HEK293 (cell line): ENCODE measurements around the gene STPG3.

Experiments used
- CTCF ChIA-PET: fragments of 350-600 bp; formaldehyde crosslinking; extraction: SDS; loops from one replicate; lab custom pipeline; 2021; ENCODE audit warnings: antibody characterized with exemption; lab: Yijun Ruan, JAX
- POLR2A ChIA-PET: fragments of 300-600 bp; formaldehyde crosslinking; extraction: SDS; loops from one replicate; lab custom pipeline; 2020; ENCODE audit warnings: antibody characterized with exemption, inconsistent platforms; lab: Yijun Ruan, JAX
- H3K27ac ChIP-seq: fragments of 200-500 bp; sonication (Bioruptor generic); 2 replicates; pipeline ENCODE4 v1.5.1; 2014; ENCODE audit warnings: low read depth, low read length, control low read depth, inconsistent platforms; ENCODE audit errors: extremely low read depth
- H3K36me3 ChIP-seq, 2 experiments: fragments of 200-500 bp in 1 of 2; sonication (Bioruptor generic) in 1 of 2; 1 replicate in 1 of 2; 2 replicates in 1 of 2; pipeline ENCODE4 v1.5.1; 2014 to 2017; ENCODE audit warnings: inconsistent platforms in 2 of 2, low read length in 2 of 2; ENCODE audit not compliant: control insufficient read depth in 2 of 2, insufficient read depth in 1 of 2
- H3K4me1 ChIP-seq: fragments of 200-500 bp; sonication (Bioruptor generic); 2 replicates; pipeline ENCODE4 v1.5.1; 2014; ENCODE audit warnings: mild to moderate bottlenecking, low read length, inconsistent platforms; ENCODE audit not compliant: control insufficient read depth, insufficient read depth
- H3K4me3 ChIP-seq: 2 replicates; pipeline ENCODE4 v1.5.1; 2011; ENCODE audit warnings: low read depth, mild to moderate bottlenecking, control low read depth, low read length, moderate library complexity
- H3K9me3 ChIP-seq: fragments of 200-500 bp; sonication (Bioruptor generic); 2 replicates; pipeline ENCODE4 v1.5.1; 2014; ENCODE audit warnings: low read depth, low read length, inconsistent platforms; ENCODE audit not compliant: control insufficient read depth, insufficient read depth
- GLI2 ChIP-seq: fragments of 450-650 bp; formaldehyde crosslinking; IDR thresholded peaks from 2 replicates; pipeline ENCODE4; 2017; ENCODE audit warnings: missing biosample characterization, missing genetic modification characterization, low read depth, borderline replicate concordance
- GLI4 ChIP-seq: fragments of 450-650 bp; formaldehyde crosslinking; IDR thresholded peaks from 2 replicates; pipeline ENCODE4 v1.5.1; 2016; ENCODE audit warnings: missing biosample characterization, missing genetic modification characterization
- GLIS2 ChIP-seq: fragments of 450-650 bp; formaldehyde crosslinking; IDR thresholded peaks from 2 replicates; pipeline ENCODE4 v1.5.1; 2016; ENCODE audit warnings: missing biosample characterization, missing genetic modification characterization
- KLF17 ChIP-seq: fragments of 450-650 bp; formaldehyde crosslinking; IDR thresholded peaks from 2 replicates; pipeline ENCODE4 v1.5.1; 2016; ENCODE audit warnings: missing biosample characterization, missing genetic modification characterization
- KLF9 ChIP-seq: fragments of 450-650 bp; formaldehyde crosslinking; IDR thresholded peaks from 2 replicates; pipeline ENCODE4 v1.5.1; 2016; ENCODE audit warnings: missing biosample characterization, missing genetic modification characterization, low read depth
- PATZ1 ChIP-seq: fragments of 450-650 bp; formaldehyde crosslinking; IDR thresholded peaks from 2 replicates; pipeline ENCODE4 v1.5.1; 2016; ENCODE audit warnings: missing biosample characterization, missing genetic modification characterization
- PRDM2 ChIP-seq: fragments of 450-650 bp; formaldehyde crosslinking; IDR thresholded peaks from 2 replicates; pipeline ENCODE4 v1.5.1; 2016; ENCODE audit warnings: missing biosample characterization, missing genetic modification characterization, borderline replicate concordance
- PRDM4 ChIP-seq: fragments of 450-650 bp; formaldehyde crosslinking; IDR thresholded peaks from 2 replicates; pipeline ENCODE4 v1.5.1; 2017; ENCODE audit warnings: missing biosample characterization, missing genetic modification characterization
- YY1 ChIP-seq: fragments of 450-650 bp; formaldehyde crosslinking; IDR thresholded peaks from 2 replicates; pipeline ENCODE4 v1.5.1; 2018; ENCODE audit warnings: missing biosample characterization, missing genetic modification characterization
- ZFP69B ChIP-seq: fragments of 450-650 bp; formaldehyde crosslinking; IDR thresholded peaks from 2 replicates; pipeline ENCODE4 v1.5.1; 2016; ENCODE audit warnings: missing biosample characterization, missing genetic modification characterization
- ZNF2 ChIP-seq: fragments of 450-650 bp; formaldehyde crosslinking; IDR thresholded peaks from 2 replicates; pipeline ENCODE4 v1.5.1; 2016; ENCODE audit warnings: missing biosample characterization, missing genetic modification characterization
- ZNF214 ChIP-seq: fragments of 450-650 bp; formaldehyde crosslinking; IDR thresholded peaks from 2 replicates; pipeline ENCODE4 v1.5.1; 2017; ENCODE audit warnings: missing biosample characterization, mild to moderate bottlenecking, missing genetic modification characterization, borderline replicate concordance
- ZNF514 ChIP-seq: fragments of 450-650 bp; formaldehyde crosslinking; IDR thresholded peaks from 2 replicates; pipeline ENCODE4 v1.5.1; 2016; ENCODE audit warnings: missing biosample characterization, missing genetic modification characterization
- ZNF560 ChIP-seq: fragments of 450-650 bp; formaldehyde crosslinking; IDR thresholded peaks from 2 replicates; pipeline ENCODE4 v1.5.1; 2017; ENCODE audit warnings: missing biosample characterization, missing genetic modification characterization, borderline replicate concordance
- ZNF639 ChIP-seq: fragments of 450-650 bp; formaldehyde crosslinking; IDR thresholded peaks from 2 replicates; pipeline ENCODE4 v1.5.1; 2016; ENCODE audit warnings: missing biosample characterization, missing genetic modification characterization
- ZNF658 ChIP-seq: fragments of 450-650 bp; formaldehyde crosslinking; IDR thresholded peaks from 2 replicates; pipeline ENCODE4; 2016; ENCODE audit warnings: missing biosample characterization, missing genetic modification characterization
- ZNF707 ChIP-seq: fragments of 450-650 bp; formaldehyde crosslinking; IDR thresholded peaks from 2 replicates; pipeline ENCODE4 v1.5.1; 2016; ENCODE audit warnings: missing biosample characterization, missing genetic modification characterization
- ZNF776 ChIP-seq: fragments of 450-650 bp; formaldehyde crosslinking; IDR thresholded peaks from 2 replicates; pipeline ENCODE4 v1.5.0; 2017; ENCODE audit warnings: missing biosample characterization, missing genetic modification characterization, borderline replicate concordance
- ZSCAN30 ChIP-seq: fragments of 450-650 bp; IDR thresholded peaks from 2 replicates; pipeline ENCODE4 v1.5.1; 2018; ENCODE audit warnings: missing biosample characterization, mild to moderate bottlenecking, missing genetic modification characterization, moderate library complexity
- ZXDB ChIP-seq: fragments of 450-650 bp; formaldehyde crosslinking; IDR thresholded peaks from 2 replicates; pipeline ENCODE4 v1.5.1; 2016; ENCODE audit warnings: missing biosample characterization, missing genetic modification characterization

Gene STPG3

GRCh38 chr9:137241490-137242268 lies 9.4 kb upstream of the STPG3 start (continued):
- no peak for TF ChIP-seq PRDM2 (tag by site-specific recombination)
- peak; percentile 21; the same call in 1 of the 2 replicates for TF ChIP-seq KLF17
- TF ChIP-seq PRDM4 (tag by site-specific recombination): no peak
- no peak for TF ChIP-seq ZNF514
- no peak for TF ChIP-seq ZFP69B
- no peak for TF ChIP-seq ZNF560 (tag by site-specific recombination)

- H3K9me3 ChIP-seq: no peaks in the 10 kb centered on the region
- H3K4me1 ChIP-seq: 0 out of 2 replicates have a peak, but pooled peaks cover 3% of the 10 kb centered on the region
- H3K27ac ChIP-seq: peak overlapping the region; percentile 89
- ChIA-PET CTCF (interaction anchor here (0.8 to 1.3 kb wide), 2 partner anchors 12 to 213 kb away, joined by 5 to 13 read pairs; partner anchors contain the start of gene NELFB), POLR2A (interaction anchor here (0.6 to 11.5 kb wide), 17 partner anchors 8 to 309 kb away, joined by 3 to 336 read pairs (median 4); partner anchors contain the start of genes CYSRT1, MAN1B1, MRPL41 and NELFB)
- H3K36me3 ChIP-seq: peaks cover 0 to 32% of the 10 kb centered on the region in 2 experiments; a peak in 1 of 3 replicates
- H3K4me3 ChIP-seq: peak overlapping the region; percentile 83
- no peak for TF ChIP-seq ZSCAN30 (tag by site-specific recombination)
- TF ChIP-seq PATZ1 (tag by site-specific recombination): peak; percentile 2; the same call in 1 of the 2 replicates
- TF ChIP-seq GLI2: no peak
- no peak for TF ChIP-seq ZNF214 (tag by site-specific recombination)
- peak; percentile 77; the same call in 1 of the 2 replicates for TF ChIP-seq ZNF707 (tag by site-specific recombination)
- TF ChIP-seq ZNF639 (tag by site-specific recombination): no peak
- no peak for TF ChIP-seq ZNF776 (tag by site-specific recombination)
- 0 out of 2 replicates have a peak, but pooled peaks have one; percentile 4 for TF ChIP-seq ZXDB (tag by site-specific recombination)
- 0 out of 2 replicates have a peak, but pooled peaks have one; percentile 19 for TF ChIP-seq YY1 (tag by site-specific recombination)
- TF ChIP-seq ZFP69B: no peak
- no peak for TF ChIP-seq ZNF658 (tag by site-specific recombination)
- no peak for TF ChIP-seq ZNF2 (tag by site-specific recombination)
- 0 out of 2 replicates have a peak, but pooled peaks have one; percentile 12 for TF ChIP-seq GLIS2 (tag by site-specific recombination)
- no peak for TF ChIP-seq GLI4 (tag by site-specific recombination)
- TF ChIP-seq KLF9 (tag by site-specific recombination): peak; percentile 68
These were observed 8.6 kb upstream of the STPG3 start for GRCh38 chr9:137242269-137243203.
